Body of pancreas (tissue), 4 donors: ENCODE data around the gene CUL4A. TPM values are rescaled to one million over a fixed set of nuclear protein-coding genes. Genes with fewer than 3 reads are reported as not detected.

Experiments used
- ATAC-seq: fragments of 150-250 bp; one replicate; pipeline ENCODE4 v1.9.1; 2016
- DNase-seq, 4 donors: peaks; one replicate each; pipeline ENCODE4 v3.0.0-alpha.2; 2019
- H3K27ac ChIP-seq, 4 donors: fragments of 200-600 bp; sonication (generic); 1 replicate in 3 of 4; 2 replicates in 1 of 4; pipeline versions ENCODE4 v1.5.1 to v1.6.1; 2016 to 2019; ENCODE audit warnings: mild to moderate bottlenecking in 1 of 4, mixed read lengths in 1 of 4, moderate library complexity in 1 of 4
- H3K27me3 ChIP-seq, 2 donors: fragments of 200-600 bp; sonication (generic); one replicate each; pipeline ENCODE4 v1.6.0; 2016; ENCODE audit warnings: mild to moderate bottlenecking in 1 of 2
- H3K36me3 ChIP-seq, 2 donors: fragments of 200-600 bp; sonication (generic); replicated peaks in 1 of 2; 2 replicates each; pipeline ENCODE4 v1.5.1; 2016; ENCODE audit warnings: low read depth in 2 of 2; ENCODE audit not compliant: insufficient read depth in 1 of 2
- H3K4me1 ChIP-seq: fragments of 200-600 bp; sonication (generic); one replicate; pipeline ENCODE4 v1.6.0; 2016
- H3K4me3 ChIP-seq, 2 donors: fragments of 200-600 bp; sonication (generic); 1 replicate in 1 of 2; 2 replicates in 1 of 2; pipeline ENCODE4 v1.5.1; 2016 to 2019
- H3K9me3 ChIP-seq, 3 donors: fragments of 200-600 bp; sonication (generic); 1 replicate in 2 of 3; 2 replicates in 1 of 3; pipeline ENCODE4 v1.5.1; 2016
- POLR2A ChIP-seq, 3 donors: fragments of 450-650 bp; IDR thresholded peaks; one replicate each; pipeline ENCODE4 v1.6.1; 2016; ENCODE audit warnings: antibody characterized with exemption in 3 of 3, mild to moderate bottlenecking in 2 of 3
- WGBS, 2 donors: methylation state at CpG; one replicate each; pipeline ENCODE4 v1.1.5; 2017; 5-methylcytosine and 5-hydroxymethylcytosine counted together
- intact Hi-C: fragments of 100-400 bp; cut with DNase I; formaldehyde crosslinking; loops from one replicate; pipeline ENCODE4 v1.15.1; 2023
- total RNA-seq, 2 donors: library from RNA; depleted of rRNA; stranded (reverse); fragments of >200 nt; gene quantifications; one replicate each; pipeline ENCODE4 v1.1.0, GENCODE V29; 2016
- TF ChIP-seq, protein P1 (sequence below), 7 experiments: fragments of 450-650 bp in 4 of 7; fragments of 200-600 bp in 3 of 7; sonication (generic) in 3 of 7; IDR thresholded peaks; one replicate each; pipeline ENCODE4 v1.5.1; 2016 to 2019; ENCODE audit warnings: antibody characterized with exemption in 7 of 7

Gene CUL4A
- total RNA-seq, 2 donors from 2014 or later = 44.4 to 62.3 TPM

DNA sequence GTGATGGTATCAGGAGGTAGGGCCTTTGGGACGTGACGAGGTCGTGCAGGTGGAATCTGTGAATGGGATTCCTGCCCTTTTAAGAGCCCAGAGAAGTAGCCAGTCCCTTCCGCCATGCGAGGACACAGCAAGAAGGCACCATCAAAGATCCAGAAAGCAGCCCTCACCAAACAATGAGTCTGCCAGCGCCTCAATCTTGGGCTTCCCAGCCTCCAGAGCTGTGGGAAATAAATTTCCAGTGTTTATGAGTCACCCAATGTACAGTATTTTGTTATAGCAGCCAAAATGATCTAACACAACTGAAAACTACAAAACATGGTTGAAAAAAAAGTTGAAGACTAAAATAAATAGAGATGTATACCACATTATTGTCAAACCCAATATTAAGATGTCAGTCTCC, 70.7 kb downstream of the CUL4A start:
- H3K36me3 ChIP-seq = no peaks in the 10 kb centered on the region
- intact Hi-C loops = no loop called here
- 65 to 86% methylated on average over 6 of the region's 6 CpGs for WGBS, 2 donors
- no peaks in the 10 kb centered on the region for H3K9me3 ChIP-seq
- no peaks in the 10 kb centered on the region for H3K27me3 ChIP-seq
- H3K4me1 ChIP-seq = no peaks in the 10 kb centered on the region
- H3K27ac ChIP-seq = no peak overlapping the region
- no peak overlapping the region for H3K4me3 ChIP-seq
- DNase-seq = no peak
- ATAC-seq = no peak
- no peak for TF ChIP-seq POLR2A (IDR thresholded peaks at IDR 0.05)
- TF ChIP-seq, protein P1, sequence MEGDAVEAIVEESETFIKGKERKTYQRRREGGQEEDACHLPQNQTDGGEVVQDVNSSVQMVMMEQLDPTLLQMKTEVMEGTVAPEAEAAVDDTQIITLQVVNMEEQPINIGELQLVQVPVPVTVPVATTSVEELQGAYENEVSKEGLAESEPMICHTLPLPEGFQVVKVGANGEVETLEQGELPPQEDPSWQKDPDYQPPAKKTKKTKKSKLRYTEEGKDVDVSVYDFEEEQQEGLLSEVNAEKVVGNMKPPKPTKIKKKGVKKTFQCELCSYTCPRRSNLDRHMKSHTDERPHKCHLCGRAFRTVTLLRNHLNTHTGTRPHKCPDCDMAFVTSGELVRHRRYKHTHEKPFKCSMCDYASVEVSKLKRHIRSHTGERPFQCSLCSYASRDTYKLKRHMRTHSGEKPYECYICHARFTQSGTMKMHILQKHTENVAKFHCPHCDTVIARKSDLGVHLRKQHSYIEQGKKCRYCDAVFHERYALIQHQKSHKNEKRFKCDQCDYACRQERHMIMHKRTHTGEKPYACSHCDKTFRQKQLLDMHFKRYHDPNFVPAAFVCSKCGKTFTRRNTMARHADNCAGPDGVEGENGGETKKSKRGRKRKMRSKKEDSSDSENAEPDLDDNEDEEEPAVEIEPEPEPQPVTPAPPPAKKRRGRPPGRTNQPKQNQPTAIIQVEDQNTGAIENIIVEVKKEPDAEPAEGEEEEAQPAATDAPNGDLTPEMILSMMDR (IDR thresholded peaks at IDR 0.05) = no peak

DNA sequence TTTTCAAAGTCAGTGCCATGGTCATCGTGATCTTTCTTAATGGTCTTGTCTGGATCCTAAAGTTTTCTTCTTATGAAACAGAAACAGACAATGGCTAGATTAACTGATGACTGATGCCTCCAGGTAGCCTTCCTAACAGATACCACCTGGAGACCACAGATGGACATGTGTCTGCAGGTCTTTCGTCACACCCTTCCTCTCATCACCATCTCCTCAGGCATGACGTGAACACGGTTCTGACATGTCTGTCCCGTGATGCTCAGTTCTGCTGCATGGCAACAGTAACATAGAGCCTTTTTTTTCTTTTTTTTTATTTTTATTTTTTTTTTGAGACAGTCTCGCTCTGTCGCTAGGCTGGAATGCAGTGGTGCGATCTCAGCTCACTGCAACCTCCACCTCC, 74.5 kb downstream of the CUL4A start:
- H3K4me3 ChIP-seq = no peak overlapping the region
- no peak for TF ChIP-seq POLR2A (IDR thresholded peaks at IDR 0.05)
- TF ChIP-seq, protein P1 (IDR thresholded peaks at IDR 0.05) = no peak
- ATAC-seq = no peak
- H3K4me1 ChIP-seq = no peaks in the 10 kb centered on the region
- DNase-seq = no peak
- no peaks in the 10 kb centered on the region for H3K27me3 ChIP-seq
- WGBS, 2 donors = 72 to 79% methylated on average over 8 of the region's 8 CpGs
- H3K27ac ChIP-seq = no peak overlapping the region
- intact Hi-C loops = no loop called here
- no peaks in the 10 kb centered on the region for H3K9me3 ChIP-seq
- H3K36me3 ChIP-seq = no peaks in the 10 kb centered on the region

- no peaks in the 10 kb centered on the region for H3K9me3 ChIP-seq
- H3K27ac ChIP-seq = no peak overlapping the region
- TF ChIP-seq, protein P1 (IDR thresholded peaks at IDR 0.05) = no peak
- no peak for TF ChIP-seq POLR2A (IDR thresholded peaks at IDR 0.05)
- no peak for ATAC-seq
- no peak for DNase-seq
- 41 to 49% methylated on average over 5 of the region's 5 CpGs for WGBS, 2 donors
- intact Hi-C loops = no loop called here
- no peaks in the 10 kb centered on the region for H3K36me3 ChIP-seq
- H3K4me1 ChIP-seq = no peaks in the 10 kb centered on the region
- peaks cover 0 to 4% of the 10 kb centered on the region in 2 donors for H3K27me3 ChIP-seq
- no peak overlapping the region for H3K4me3 ChIP-seq
Measured at GRCh38 chr13:113288880-113289279, 79.5 kb downstream of the CUL4A start.

DNA sequence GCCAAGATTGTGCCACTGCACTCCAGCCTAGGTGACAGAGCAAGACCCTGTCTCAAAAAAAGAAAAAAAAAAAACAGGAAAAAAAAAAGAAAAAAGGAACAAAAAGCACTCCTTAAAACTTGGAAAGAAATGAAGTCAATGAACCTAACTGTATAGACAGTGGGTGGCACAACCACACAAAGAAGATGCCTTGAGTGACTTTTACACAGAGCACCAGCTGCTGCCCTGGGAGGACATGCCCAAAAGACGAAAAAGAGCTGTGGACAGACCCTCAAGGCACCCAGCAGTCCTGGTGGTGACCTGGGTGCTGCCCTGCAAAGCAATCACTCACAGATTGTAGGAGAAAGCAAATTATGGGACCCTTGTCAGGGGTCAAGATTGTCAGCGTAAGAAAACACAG, 81.7 kb downstream of the CUL4A start:
- intact Hi-C loops = no loop called here
- Histone ChIP-seq H3K4me3 (no peak overlapping the region), H3K27me3 (peaks cover 0 to 4% of the 10 kb centered on the region in 2 donors), H3K9me3 (no peaks in the 10 kb centered on the region), H3K36me3 (no peaks in the 10 kb centered on the region), H3K4me1 (peaks cover 5% of the 10 kb centered on the region), H3K27ac (no peak overlapping the region)
- TF ChIP-seq, protein P1 (IDR thresholded peaks at IDR 0.05) = no peak
- TF ChIP-seq POLR2A (IDR thresholded peaks at IDR 0.05) = no peak
- WGBS, 2 donors = 45 to 50% methylated on average over 2 of the region's 2 CpGs
- no peak for DNase-seq
- ATAC-seq = no peak

GRCh38 chr13:113292021-113292862, 82.8 kb downstream of the CUL4A start:
- DNase-seq = peak in 1 of 4 donors; percentile 38
- 13% methylated on average over 22 of the region's 22 CpGs for WGBS, 2 donors
- Histone ChIP-seq H3K4me1 (peaks cover 8% of the 10 kb centered on the region), H3K36me3 (no peaks in the 10 kb centered on the region), H3K4me3 (no peak overlapping the region), H3K27me3 (peaks cover 0 to 4% of the 10 kb centered on the region in 2 donors), H3K27ac (no peak overlapping the region), H3K9me3 (no peaks in the 10 kb centered on the region)
- intact Hi-C loops = no loop called here
- no peak for ATAC-seq
- TF ChIP-seq POLR2A (IDR thresholded peaks at IDR 0.05) = no peak
